HG03103 (cell line): ENCODE measurements around the gene IFNE.
"Not testable (repeated sequence)": the region's sequence is repeated elsewhere in the genome, so short reads cannot be mapped to it uniquely, and the experiment has no call there.

Experiments used
- ATAC-seq: cut with Tn5 transposase; IDR thresholded peaks from one replicate; pipeline ENCODE4 v1.9.1; 2021; ENCODE audit warnings: low read depth; ENCODE audit not compliant: unreplicated experiment

The IFNE gene

DNA sequence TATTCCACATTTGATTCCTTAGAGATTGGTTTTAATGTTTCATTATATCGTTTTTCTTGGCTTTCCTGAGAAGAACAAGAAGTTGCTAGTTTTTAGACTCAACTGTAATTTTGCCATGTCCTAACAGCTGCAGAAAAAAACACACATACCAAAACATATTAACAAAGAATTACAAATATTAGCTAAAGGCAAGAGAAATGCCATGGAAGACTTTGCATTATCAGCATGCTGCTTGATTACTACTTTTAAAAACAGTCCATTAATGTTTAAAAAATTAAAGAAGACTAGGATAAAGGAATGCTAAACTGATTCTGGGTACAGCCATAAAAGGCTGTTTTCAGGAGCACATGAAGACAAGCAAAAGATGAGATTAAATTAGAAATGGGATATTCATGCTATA, 20.5 kb upstream of the IFNE start:
- ATAC-seq: no peak

DNA sequence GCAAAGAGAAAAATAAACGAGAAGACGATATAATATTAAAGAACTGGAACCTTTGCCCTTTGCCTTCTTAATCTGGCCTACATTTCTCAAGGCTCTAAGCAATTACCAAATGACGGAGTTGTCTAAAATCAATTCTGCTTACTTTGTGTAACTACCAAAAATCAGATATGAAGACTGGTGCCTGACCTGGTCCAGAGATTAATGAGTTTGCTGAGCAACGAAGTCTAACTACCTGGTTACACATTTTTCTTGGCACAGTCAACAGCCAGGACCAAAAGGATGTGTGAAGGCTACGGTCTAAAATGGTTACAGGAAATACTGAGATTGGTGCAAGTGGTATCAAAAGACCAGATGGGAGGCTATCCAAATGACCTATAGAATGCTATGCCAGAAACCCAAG, 17.8 kb upstream of the IFNE start:
- no peak for ATAC-seq

DNA sequence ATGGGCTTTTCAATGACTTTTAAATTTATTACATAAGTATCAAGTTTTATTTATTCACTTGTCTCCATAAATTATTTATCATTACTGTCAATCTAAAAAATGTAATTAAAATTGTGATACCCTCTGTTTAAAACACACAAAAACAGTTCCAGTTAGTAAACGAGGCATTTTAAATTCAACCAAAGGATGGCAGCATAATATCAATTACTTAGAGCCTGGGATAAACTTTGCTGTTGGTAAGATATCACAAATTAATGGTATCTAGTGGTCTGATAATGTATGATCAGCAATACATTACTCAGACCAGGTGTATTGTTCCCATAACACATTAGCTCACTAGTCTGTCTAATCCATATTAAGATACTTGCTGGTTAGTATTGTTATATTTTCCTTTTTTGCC, 9.6 kb upstream of the IFNE start:
- no peak for ATAC-seq

DNA sequence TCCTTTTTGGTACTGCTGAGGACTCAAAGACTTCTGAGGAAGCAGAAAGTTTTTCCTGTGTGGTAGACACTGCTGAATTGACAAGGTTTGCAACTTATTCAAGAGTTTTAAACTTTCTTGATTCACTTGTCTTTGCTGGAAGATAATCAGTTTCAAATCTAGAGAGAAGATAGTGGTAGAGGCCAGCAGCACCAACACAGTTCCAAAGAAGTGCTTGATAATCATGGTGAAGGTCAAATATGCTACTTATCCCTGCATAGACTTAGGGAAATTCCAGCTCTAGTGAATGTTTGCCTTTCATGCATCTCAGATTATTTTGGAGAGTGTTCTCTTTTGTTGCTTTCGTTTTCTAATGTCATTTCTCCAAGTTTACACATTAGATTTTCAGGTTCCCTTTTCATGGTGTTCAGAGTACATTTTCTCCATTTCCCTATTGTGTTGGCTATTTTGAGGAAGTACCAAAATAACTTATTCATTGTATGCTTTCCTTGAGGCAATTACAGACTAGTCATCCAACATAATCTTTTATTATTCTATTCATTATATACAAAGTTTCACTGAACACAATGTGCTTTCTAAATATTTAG, 550 bp downstream of the IFNE start:
- ATAC-seq: peak; percentile 47

DNA sequence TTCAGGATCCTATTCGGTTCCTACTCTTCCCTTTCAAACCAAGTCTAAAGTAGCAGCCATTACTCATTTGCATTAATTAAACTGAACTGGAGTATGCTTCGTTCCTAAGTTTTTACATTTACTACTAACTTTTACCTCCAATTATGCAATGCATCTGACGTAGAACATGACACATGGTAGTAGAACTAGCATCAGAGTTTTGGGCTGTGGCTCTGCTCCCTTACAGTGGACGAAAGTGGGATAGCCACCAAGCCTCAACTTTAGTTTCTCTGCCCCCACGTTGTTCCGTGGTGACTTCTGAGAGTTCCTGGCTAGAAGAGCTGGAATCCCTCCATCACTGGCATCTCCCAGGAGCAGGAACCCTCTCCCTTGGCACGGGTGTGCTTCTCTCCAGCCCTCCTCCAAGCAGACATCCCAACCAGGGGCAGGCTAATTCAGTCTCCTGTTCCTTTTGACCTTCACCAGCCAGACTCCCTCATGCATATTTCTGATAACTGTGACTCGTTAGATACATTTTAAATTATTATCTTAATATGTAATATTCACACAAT, 2.9 kb downstream of the IFNE start:
- ATAC-seq: no peak

DNA sequence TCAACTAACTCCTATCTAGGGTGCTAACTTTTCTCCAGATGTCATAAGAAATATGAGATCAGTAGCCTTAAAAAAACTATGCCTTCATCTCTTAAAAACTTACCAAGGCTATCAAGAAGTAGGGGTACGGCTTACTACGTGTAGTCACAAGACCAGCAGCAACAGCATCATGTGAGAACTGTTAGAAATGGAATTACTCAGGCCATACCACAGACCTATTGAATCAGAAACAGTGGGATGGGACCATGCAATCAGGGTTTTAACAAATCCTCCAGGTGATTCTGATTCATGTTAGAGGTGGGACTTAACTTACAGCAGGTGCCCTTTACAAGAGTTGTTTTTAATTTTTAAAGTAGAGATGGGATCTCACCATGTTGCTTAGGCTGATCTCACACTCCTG, 4.6 kb downstream of the IFNE start:
- ATAC-seq: no peak

DNA sequence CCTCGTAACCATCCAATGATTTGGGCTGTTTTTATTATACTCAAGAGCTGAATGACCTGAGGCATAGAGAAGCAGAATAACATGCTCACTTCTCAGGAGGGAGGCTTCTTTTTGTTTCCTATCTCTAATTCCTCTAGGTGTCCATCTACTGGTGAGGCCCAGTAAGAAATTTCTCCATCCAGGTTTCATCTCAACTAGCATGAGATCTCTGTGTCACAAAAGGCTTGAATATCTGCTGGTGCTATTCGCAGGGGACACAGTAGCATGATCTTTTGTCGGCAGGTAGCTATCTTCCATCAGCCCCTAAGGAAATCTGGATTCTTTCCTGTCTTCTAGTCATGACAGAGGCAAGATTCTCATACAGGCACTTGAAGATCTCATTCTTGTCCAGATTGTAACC, 8.9 kb downstream of the IFNE start:
- ATAC-seq: no peak

DNA sequence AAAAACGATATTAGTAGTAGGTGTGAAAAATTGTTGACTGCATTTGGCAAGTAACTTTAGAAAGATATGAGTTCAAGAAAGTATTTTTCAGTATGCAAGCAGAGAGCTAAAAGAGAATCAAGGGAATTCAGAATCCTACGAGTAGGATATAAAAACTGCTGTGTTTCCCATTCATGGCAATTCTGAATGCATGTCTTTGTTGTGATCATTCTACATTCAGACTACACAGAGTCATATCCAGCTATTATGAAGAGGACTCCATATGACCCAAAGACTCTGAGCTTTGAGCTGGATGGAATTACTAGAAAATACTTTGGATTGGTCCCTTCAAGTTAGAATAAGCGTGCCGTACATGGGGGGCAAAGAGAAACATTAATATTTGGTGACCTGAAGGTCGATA, 12.0 kb downstream of the IFNE start:
- no peak for ATAC-seq

DNA sequence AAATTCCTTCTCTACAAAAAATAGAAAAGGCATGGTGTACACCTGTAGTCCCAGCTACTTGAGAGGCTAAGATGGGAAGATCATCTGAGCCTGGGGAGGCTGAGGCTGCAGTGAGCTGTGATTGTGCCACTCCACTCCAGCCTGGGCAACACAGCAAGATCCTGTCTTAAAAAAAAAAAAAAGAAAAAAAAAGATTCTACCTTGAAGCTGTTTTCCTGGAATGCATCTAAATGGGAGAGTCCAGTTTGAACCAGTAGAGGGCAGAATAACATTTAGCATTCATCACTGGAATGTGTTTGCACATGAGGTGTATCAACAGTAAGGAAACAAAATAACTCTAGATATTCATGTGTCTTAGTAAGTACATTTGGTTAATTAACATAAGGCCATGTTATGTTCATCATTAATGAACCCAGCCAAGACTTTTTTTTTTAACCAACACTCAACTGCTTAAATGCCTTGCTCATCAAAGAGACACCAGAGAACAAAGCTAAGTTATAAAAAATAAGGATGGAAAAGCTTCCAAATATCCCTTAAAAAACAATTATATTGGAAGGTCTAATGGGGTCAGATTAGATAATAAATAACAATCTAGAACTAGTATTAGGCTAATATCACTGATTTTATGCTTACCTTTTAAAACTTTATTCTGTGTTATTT, 16.1 kb downstream of the IFNE start:
- ATAC-seq: no peak

DNA sequence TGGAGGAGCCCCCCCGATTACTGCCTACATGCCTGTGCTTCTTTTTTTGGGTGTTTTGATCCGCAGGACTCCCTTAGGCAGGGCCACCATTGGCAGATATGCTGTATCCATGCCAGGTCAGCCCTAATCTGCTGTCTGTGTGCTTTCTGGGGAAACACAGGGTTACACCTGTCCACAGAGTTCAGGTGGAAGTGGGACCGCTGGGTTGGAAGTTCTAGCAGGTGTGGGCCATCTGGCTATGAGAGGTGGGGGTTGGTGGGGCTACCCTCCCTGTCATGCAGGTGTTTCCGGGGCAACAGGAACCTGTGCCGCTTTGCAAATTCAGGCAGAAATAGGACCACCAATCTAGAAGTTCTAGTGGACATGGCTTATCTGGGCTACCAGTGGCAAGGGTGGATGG, 17.0 kb downstream of the IFNE start:
- ATAC-seq: no peak

DNA sequence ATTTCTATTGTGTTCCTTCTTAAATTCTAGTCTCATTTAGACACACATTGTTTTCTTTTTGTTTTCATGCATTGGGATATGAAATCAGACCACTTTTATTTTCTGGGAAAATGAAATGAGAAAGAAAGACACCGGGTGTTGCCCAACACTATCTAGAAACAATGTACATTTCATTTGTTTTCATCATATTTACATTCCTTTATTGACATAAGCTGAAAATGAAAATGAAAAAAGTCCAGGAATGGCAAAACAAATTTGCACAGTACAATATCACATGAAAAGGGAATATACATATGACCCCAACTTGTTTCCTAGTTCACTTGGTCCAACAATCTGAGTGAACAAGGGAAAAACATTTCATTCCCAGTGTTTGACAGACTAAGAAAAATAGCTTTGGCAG, 20.7 kb downstream of the IFNE start:
- no peak for ATAC-seq

DNA sequence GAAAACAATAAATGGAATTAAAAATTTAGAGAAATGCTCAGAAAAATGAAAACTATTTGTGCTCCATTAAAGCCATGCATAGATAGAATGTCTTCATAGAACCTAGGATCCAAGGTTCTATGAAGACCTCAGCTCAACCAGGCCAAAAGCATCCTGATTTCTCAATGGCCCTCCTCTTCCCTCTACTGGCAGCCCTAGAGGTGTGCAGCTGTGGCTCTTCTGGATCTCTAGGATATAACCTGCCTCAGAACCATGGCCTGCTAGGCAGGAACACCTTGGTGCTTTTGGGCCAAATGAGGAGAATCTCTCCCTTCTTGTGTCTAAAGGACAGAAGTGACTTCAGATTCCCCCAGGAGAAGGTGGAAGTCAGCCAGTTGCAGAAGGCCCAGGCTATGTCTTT, 26.8 kb downstream of the IFNE start:
- peak; percentile 97 for ATAC-seq

DNA sequence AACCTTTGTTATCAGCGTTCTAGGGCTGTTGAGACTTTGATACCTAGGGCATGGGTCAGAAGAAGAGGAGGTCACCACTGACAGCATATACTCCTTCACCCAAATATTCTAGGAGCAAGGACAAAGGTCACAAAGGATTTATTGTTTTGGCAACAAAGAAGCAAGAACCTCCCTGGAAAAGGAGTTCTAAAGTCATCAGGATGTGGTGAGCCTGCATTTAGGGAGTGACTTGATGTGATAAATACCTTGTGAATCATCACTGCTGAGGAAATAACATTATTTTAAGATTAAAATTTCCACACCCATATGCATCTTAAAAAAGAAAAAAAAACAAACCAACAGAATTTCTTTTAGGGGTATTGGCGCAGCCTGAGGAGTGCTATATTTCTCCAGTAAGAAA, 28.0 kb downstream of the IFNE start:
- ATAC-seq: no peak

DNA sequence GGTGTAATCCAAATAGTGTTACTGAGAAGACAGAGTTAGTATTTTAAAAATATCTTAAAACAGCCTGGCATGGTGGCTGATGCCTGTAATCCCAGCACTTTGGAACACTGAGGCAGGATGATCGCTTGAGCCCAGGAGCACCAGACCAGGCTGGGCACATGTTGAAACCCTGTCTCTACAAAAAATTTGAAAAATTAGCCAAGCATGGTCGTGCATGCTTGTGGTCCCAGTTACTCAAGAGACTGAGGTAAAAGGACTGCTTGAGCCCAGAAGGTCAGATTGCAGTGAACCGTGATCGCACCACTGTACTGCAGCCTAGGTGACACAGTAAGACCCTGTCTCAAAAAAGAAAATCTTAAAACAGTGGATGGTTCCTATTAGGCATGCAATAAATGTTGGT, 29.4 kb downstream of the IFNE start:
- ATAC-seq: no peak

DNA sequence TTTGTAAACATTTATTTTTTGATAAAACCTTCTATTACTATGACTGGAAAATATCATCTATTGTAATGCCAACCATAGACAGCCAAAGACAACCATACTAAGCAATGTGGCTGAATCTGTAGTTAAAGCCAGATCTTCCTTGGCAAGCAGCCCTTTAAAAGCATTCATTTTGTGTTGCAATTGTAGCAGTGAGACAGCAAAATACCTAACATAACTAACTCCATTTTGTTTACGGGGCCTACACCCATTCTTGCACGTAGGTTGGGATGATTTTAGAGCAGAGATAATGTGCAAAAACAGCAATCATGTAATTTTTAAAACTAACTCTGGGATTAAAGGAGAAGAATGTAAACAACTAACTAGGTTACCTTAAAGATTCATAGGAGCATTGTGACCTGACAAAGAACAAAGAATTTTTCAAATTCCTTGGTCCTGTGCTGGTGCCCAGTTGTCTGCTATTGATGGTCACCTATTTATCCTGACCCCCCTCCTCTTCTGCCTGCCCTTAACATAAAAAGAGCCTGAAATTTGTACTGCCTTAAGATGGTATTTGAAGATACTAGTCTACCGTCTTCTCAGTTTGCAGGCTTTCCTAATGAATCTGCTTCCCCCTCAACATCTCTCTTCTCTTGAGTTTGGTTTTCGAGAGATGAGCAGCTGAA, 31.2 kb downstream of the IFNE start:
- ATAC-seq: no peak

DNA sequence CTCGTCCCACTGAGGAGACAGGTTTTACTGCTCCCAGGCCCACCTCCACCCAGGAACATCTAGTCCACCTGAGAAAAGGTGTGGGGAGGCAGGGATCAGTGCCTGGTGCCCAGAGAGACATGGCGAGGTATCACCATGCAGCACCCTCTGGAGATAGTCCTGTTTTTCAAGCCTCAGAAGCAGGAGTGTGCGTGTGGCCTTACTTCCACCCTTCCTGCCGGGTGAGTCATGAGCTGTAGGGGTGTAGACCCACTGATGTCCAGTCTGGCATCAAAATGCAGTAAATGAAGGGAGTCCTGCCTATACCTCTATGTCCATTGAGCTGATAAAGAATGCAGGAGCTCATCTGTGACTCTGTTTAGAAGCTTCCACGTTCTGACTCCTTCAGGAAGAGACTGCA, 32.8 kb downstream of the IFNE start:
- ATAC-seq: not testable (repeated sequence)

DNA sequence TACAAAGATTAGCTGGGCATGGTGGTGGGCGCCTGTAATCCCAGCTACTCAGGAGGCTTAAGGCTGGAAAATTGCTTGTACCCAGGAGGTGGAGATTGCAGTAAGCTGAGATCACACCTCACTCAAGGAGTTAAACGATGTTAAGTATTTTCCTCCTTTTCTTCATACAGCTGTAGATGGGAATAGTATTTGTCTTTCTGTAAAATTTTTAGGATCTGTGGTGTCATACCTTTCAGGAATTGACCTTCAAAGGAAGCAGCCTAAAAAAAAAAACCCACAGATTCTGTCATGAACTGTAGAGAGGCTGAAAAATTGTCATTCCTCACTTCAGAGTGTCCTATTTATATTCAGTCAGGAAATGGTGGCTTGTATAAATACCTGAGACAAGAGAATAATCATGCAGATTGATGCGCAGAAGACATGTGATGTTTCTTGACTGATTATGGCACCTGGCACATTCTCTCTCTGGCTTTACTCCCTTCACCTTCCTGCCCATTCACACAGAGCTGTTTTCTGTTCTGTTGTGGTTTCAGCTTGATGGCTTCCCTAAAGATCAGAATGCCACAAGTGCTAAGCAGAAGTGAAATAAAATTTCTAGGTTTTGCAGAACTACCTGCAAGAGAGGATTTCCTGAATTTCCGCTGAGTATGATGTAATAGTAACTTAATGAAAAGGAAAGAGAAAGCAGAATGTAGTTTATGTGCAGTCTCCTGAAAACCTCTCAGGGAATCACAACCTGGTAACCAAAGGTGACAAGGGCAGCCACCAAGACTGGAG, 38.1 kb downstream of the IFNE start:
- ATAC-seq: peak; percentile 90

DNA sequence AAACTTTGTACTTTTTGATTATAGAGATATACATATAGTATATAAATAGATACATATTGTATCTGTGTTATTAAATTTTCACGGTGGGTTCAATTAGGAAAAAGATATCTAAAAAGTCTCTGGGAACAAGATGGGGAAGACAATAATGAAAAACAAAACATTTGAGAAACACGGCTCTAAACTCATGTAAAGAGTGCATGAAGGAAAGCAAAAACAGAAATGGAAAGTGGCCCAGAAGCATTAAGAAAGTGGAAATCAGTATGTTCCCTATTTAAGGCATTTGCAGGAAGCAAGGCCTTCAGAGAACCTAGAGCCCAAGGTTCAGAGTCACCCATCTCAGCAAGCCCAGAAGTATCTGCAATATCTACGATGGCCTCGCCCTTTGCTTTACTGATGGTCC, 42.0 kb downstream of the IFNE start, which contains the start of gene IFNA1:
TSS of gene IFNA1 (plus strand) at position 301 of the 400 bp plus-strand sequence. CDS start at position 370, 69 bp downstream.
- no peak for ATAC-seq

DNA sequence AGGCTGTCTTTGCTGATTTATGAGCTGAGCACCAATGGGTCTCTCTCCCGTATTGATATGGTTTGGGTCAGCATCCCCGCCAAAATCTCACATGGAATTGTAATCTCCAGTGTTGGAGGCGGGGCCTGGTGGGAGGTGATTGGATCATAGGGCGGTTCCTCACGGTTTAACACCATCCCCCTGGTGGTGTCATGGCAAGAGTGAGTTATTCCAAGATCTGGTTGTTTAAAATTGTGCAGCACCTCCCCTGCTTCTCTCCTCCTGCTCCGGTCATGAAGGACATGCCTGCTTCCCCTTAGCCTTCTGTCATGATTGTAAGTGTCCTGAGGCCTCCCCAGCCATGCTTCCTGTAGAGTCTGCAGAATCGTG, 47.1 kb downstream of the IFNE start:
- not testable (repeated sequence) for ATAC-seq

DNA sequence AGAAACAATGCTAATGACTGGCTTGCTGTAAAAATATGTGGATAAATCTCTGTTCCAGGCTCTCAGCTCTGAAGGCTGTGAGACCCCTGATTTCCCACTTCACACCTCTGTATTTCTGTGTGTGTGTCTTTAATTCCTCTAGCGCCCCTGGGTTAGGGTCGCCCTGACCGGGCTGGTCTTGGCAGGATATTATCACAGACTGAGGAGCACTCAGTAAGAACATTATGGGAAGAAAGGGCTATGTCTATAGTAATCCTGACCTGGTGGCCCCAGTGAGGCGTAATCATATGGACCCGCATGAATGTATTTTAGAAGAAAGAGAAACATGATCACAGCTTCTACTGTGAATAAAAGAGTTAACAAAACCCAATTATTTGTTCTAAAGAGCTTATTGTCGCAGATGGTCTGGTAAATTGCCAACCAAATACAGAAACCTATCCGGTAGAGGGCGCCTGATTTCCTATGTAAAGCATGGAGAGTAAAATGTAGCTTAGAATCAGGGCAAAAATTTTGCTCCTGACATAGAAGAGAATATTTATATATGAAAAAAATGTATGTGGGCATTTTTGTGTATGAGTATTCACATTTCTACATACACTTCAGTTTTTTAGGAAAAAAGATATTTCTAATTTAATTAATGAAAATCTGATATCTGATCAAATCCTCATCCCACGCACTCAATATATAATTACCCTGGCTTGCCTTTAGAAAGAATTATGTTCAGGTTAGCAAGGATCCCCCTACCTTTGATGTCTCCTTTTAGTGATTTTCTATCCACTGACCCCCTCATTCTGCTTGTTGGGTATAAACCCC, 47.7 kb downstream of the IFNE start:
- ATAC-seq: no peak
